H54 (cell line): ENCODE measurements around the gene MTCH1.

Experiments
- DNase-seq: peaks from one replicate; pipeline ENCODE4 v3.0.0; 2011; ENCODE audit warnings: low spot score, mixed read lengths; ENCODE audit not compliant: insufficient read length
- FAIRE-seq: peaks from 3 replicates; lab custom pipeline; 2011; peaks lifted over from hg19 to GRCh38; lab: Jason Lieb, UNC
- POLR2A ChIP-seq: IDR thresholded peaks from 2 replicates; pipeline ENCODE4 v1.6.1; 2011; ENCODE audit warnings: low read depth, mild to moderate bottlenecking, low read length

MTCH1 gene

DNA sequence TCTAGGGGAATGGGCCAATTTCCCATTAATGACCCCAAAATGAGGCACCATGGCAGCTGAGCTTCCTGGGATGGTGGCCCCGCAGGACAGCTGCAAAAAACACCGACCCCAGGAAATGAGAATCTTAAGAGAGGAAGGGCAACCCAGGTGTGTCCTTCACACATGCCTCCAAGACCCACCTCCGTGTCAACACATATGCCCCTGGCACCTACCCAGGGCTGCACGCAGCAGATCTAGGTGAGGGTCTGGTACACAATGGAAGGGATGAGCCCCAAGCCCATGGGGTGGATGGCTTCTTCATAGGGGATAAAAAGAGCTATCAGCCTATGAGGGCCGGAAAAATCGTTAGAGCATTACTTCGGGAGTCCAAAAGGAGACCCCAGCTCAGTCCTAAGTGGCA, 9.5 kb downstream of the MTCH1 start:
- DNase-seq (no peak), FAIRE-seq (no peak)
- TF ChIP-seq POLR2A = no peak

DNA sequence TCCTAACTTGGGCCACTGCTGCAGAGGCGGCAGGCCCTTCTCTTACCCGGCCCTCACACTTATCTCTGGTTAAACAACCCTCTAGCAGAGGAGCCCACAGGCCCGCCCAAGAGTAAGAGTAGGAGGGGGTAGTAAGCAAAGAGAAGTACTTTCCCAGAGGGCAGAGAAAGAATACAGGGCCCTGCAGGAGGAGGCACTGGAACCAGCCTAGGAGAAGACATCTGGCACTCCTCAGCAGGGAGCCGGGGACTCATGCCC, 10.1 kb downstream of the MTCH1 start:
- no peak for FAIRE-seq
- no peak for DNase-seq
- no peak for TF ChIP-seq POLR2A

DNA sequence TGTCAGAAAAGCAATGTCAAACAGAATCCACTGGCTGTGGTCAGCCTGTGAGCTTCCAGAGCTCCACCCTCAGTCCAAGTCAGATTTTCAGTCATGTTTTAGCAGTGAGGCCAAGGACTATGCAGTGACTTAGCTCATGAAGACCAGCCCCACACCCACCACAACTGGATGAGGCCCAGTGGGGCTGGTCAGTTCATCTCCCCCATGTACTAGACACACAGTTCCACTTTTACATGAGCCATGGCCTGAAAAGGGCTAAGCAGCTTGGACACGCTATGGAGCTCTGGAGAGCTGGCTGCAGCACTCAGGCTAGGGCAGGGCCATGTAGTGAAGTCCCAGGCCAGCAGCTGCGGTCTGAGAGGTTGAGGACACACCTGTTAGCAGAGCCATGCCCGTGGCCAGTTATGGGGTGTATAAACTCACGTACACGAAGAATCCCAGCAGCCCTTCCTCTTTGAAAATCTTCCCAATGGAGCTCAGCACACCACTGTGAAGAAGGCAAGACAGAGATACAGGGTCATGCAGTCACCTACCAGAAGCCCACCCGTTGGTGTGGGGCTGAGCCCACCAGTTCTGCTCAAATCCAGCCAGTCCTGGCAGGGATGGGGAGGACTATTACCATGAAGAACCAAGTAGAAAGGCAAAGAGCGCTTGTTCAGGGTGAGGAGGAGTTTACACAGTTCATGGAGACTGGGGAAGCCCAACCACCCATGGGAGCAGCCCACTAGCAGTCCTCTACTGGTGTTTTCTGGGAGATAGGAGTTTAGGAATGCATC, 10.6 kb downstream of the MTCH1 start:
- no peak for TF ChIP-seq POLR2A
- FAIRE-seq (no peak), DNase-seq (no peak)

DNA sequence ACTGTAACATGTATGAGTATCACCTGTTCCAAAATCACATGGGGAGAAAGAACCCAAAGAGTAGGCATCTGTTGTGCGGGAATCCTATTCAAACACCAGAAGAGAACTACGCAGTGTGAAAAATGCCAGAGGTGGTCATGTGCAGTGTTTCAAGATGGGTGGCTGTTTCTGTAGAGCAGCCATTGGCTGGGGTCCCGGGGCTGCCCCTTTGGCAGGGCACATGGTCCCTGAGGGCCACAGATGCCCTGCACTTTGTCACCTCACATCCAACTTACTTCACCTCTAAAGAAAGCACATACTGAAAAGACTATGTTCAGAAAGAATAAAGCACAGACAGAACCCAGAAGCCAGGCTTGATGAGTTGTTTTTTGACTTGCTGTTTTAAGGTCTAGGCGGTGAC, 12.3 kb downstream of the MTCH1 start:
- TF ChIP-seq POLR2A = no peak
- no peak for FAIRE-seq
- no peak for DNase-seq

DNA sequence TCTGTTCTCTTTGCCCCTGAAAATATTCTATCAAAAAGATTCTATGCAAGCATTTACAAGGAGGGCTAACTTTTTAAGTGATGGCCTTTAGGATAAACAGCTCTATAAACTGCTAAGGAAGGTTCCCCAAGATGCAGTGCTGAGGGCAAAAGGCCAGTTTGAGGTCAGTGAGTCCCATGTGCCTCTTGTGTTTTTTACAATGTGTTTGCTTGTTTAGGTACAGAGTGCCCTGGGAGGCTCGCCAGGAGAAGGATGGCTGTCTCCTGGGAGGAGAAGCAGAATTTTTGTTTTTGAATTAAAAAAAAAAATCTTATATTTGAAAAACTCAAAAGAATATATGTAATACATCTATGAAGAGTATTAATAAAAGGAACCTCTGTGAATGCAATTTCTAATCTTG, 12.8 kb downstream of the MTCH1 start:
- no peak for TF ChIP-seq POLR2A

DNA sequence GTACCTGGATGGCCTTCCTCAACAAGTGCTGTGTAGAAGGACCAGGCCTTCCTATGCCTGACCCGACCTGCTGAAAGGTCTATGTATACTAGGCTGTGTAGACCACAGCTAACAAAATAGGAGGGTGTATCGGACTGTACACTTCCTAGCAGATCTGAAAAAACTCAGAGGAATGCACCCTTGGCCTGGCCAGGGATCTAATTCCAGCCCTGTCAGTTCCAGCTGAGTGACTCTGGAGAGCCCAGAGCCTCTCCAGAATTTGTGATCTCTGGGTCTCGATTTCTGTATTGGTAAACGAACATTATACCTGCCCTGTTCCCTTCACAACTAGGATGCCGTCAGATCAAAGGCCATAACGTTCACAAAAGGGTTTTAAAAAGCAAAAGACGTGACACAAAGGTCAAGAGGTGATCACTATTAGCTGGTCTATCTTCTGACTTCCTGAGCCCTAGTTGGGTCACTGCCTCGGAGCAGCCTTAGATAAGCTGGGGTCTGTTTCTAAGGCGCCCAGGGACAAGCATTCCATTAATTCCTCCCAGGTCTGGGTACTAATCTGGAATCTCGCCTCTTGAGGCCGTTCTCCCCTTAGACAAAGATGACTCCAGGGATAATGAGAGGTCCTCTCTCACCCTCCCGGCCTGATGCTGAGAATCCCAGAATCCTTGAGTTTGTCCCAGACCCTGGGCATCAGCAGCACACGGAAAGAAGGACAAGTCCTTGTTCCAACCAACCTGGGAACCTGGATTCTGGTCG, 13.9 kb downstream of the MTCH1 start:
- DNase-seq (no peak), FAIRE-seq (no peak)
- no peak for TF ChIP-seq POLR2A

More for the DNA sequence above, 12.8 kb downstream of the MTCH1 start:
- FAIRE-seq = no peak
- no peak for DNase-seq

DNA sequence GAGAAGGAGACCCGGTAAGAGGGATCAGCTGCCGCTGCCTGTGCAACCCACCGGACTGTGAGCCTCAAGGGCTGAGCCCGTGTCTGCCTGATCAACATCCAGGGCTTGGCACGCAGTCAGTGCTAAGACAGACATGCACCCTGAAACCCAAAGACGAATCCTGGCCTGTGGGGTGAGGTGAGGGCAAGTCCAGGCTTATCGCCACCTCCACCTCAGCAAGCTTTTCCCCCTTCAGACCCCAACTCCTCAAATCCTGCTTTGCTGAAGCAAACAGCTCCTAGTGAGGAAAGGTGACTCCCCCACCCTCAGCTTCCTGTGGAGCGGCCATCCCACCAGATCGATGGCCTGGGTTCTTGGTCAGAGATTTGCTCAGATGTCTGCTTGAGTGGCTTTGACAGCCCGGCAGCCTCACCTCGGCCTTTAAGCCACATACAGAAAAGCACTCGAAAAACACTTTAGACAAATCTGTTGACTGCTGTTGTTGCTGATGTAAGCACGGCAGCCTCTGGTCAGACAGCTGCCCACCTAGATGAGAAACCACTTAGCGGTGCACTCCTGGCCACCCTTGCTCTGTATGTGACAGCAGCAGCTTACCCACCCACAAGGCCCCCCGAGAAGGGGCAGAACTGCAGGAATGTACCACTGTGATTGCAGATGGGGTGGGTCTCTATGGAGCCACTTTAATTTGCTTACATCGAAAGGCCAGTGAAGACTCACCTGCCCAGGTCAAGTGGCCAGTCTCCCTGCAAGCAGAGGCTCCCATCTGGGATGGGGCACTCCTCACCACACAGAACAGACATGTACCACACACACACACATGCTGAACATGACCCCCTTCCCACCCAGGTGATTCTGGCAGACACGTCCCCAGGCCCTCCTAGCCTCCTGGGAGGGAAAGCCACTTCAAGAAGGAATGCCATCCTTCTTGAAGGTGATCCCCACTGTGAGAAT, 14.8 kb downstream of the MTCH1 start:
- TF ChIP-seq POLR2A = no peak
- FAIRE-seq = no peak
- DNase-seq = no peak

DNA sequence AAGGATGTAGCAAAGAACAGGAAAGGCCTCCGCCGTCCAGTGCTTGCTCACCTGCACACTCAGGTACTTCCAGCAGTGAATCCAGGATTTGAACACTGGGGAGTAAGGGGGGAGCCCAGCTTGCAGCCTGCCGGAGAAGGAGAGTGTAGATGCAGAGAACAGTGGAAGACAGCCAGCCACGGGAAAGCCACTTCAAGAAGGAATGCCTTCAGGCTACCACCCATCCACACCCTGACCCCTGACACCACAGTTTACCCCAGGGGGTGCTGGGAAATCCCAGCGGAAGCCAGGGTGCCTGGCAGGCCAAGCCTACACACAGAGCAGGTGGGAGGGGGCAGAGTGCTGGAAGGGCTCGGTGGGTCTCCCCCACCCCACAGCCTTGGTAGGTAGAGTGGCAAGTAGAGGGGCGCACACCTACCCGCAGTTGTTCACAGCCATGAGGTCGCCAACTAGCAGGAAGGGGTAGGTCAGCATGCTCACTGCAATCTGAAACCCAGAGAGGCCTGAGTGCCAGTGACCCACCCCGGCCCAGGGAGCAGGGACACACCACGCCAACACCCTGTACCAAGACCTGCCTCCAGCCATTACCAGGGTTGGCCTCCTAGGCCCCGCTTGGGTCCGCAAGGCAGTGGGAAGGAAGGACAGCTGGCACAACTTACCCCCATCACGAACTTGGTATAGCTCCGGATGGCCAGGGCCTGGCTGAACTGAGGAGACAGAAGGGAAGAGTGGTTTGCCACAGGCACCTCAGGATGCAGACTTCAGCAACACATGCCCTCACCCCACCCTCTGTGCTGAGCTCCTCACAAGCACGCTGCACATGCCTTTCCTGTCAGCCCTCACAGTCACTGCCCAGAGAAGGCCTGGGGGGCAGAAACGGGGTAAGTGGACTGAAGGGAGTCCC, 15.8 kb downstream of the MTCH1 start:
- TF ChIP-seq POLR2A = no peak
- FAIRE-seq (no peak), DNase-seq (no peak)

DNA sequence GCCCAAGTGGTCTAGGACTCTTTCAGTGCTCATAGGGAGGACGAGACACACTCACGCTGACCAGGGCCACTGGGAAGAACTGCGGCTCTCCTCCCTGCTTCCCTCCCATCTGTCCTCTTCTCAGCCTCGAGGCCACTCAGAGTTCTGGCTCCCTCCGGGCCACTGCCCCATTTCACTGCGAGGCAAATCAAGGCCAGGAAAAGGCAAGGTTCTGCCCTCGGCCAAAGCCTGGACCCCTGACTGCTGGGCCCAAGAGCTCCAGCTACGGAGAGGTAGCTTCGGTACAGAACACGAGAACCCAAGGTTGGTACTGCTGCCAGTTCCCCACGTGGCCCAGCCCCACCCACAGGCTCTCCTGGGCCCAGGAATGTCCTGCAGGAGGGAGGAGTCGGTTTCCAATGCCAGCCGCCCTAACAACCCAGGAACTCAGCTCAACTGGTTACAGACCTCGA, 16.7 kb downstream of the MTCH1 start:
- no peak for FAIRE-seq
- no peak for TF ChIP-seq POLR2A
- no peak for DNase-seq

DNA sequence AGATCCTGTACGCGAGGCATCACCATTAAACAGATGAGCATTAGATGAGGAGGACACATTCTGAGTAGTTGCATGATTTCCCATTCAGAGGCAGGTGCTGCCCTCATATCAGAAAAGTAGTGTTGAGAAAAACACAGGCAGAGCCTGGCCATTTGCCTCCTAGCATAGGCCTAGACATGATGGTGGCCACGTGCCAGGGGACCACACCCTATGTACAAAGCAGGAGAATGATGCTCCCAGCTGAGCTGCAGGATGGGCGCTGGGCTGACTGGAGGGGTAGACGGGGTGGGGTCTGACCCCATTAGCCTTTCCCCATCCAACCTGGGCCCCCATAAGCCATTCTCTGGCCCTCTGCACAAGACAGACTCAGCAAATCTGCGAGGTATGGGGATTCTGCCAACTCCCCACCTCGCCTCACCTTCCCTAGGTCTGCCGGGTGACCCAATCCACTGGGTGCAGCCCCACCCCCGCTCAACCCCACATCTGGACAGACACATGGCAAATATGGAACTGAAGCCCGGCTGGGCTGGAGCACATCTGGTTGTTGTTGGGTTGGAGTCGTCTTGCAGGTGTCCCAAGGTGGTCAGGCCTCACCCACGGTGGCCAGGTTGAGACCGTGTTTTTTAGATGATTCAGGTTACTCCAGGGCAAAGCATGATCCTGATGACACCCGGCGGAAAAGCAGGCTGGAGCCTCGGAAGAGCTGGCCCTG, 17.6 kb downstream of the MTCH1 start:
- FAIRE-seq = no peak
- TF ChIP-seq POLR2A = no peak
- no peak for DNase-seq

DNA sequence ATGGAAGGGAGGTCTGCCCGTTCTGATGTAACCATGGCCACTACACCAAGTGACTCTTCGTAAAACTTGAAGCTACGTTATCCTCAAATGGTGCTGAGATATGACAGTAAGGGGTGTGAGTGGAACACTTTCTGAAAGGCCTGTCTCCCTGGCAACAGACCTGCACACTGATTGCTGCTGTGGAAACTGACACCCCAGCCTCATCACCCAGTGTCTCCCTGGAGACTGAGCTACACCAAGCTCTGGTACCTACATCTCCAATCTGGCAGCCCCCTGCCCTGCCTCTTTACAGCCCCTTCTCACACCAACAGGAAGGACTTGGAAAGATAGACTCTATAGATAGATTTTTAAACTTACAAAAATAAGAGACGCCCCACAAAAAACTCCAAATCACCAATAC, 18.2 kb downstream of the MTCH1 start:
- DNase-seq = no peak
- FAIRE-seq = no peak
- no peak for TF ChIP-seq POLR2A

- FAIRE-seq (no peak), DNase-seq (no peak)
- no peak for TF ChIP-seq POLR2A
These were observed 18.7 kb downstream of the MTCH1 start for GRCh38 chr6:36967301-36967700.
